SH-SY5Y (cell line): Measurements from ENCODE around the gene MSL2.

Experiments
- GATA2 ChIP-seq: IDR thresholded peaks from 2 replicates; pipeline ENCODE4 v1.6.1; 2011; ENCODE audit warnings: mild to moderate bottlenecking, low read depth, low read length
- GATA3 ChIP-seq: IDR thresholded peaks from 2 replicates; pipeline ENCODE4 v1.6.1; 2011; ENCODE audit warnings: low read depth, mild to moderate bottlenecking, low read length, moderate library complexity

DNA sequence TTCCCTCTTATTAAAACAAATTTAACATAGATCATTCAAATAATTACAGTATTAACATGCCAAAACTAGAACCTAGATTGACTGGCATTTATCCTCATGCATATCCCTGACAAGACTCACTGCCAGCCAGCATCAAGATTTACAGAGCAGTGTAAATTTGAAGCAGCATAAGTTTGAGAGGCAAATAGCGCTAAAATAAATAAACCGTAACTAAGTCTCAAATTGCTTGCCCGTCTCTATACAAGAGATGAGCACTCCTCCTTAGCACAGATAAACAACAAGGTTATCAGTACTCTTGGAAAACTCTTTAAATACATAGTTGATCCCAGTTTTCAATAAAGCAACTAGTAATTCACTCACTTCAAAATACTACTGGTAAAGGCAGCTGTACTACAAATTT is 29.6 kb downstream of the MSL2 start:
- TF ChIP-seq GATA3 (no peak), GATA2 (no peak)
